GM23338 (cell line): ENCODE data around the gene AHDC1. TPM values are rescaled to one million over a fixed set of nuclear protein-coding genes. Genes with fewer than 3 reads are reported as not detected.

ENCODE experiments used
- ATAC-seq: fragments of 200-7000 bp; cut with Tn5 transposase; 3 replicates; pipeline ENCODE4 v1.9.1; 2020
- DNase-seq: peaks from one replicate; pipeline ENCODE4 v3.0.0-alpha.2; 2015; ENCODE audit warnings: low spot score
- H2AFZ ChIP-seq: fragments of 200-600 bp; sonication (generic); 2 replicates; pipeline ENCODE4 v1.8.0; 2016; ENCODE audit warnings: antibody characterized with exemption, mild to moderate bottlenecking, moderate library complexity
- H3F3A ChIP-seq: fragments of 200-600 bp; sonication (generic); replicated peaks from 2 replicates; pipeline ENCODE4 v1.8.0; 2017; ENCODE audit warnings: antibody characterized with exemption, mixed run types, low read depth
- H3K27ac ChIP-seq: fragments of 200-600 bp; sonication (generic); 2 replicates; pipeline ENCODE4 v1.6.1; 2016; ENCODE audit warnings: low read depth
- H3K27me3 ChIP-seq: fragments of 200-600 bp; sonication (generic); 2 replicates; pipeline ENCODE4 v1.8.0; 2016; ENCODE audit warnings: mild to moderate bottlenecking, mixed run types, moderate library complexity; ENCODE audit not compliant: insufficient read depth
- H3K36me3 ChIP-seq: fragments of 200-600 bp; sonication (generic); 2 replicates; pipeline ENCODE4 v1.8.0; 2016; ENCODE audit warnings: mild to moderate bottlenecking; ENCODE audit not compliant: insufficient read depth
- H3K4me1 ChIP-seq: fragments of 200-600 bp; sonication (generic); 2 replicates; pipeline ENCODE4 v1.8.0; 2016; ENCODE audit warnings: mild to moderate bottlenecking, moderate library complexity; ENCODE audit not compliant: insufficient read depth
- H3K4me2 ChIP-seq: fragments of 200-600 bp; sonication (generic); 2 replicates; pipeline ENCODE4 v1.7.1; 2017; ENCODE audit warnings: mixed run types
- H3K4me3 ChIP-seq: fragments of 200-600 bp; sonication (generic); 2 replicates; pipeline ENCODE4 v1.6.1; 2016; ENCODE audit warnings: mixed run types
- H3K79me2 ChIP-seq: fragments of 200-600 bp; sonication (generic); replicated peaks from 2 replicates; pipeline ENCODE4 v1.8.0; 2017; ENCODE audit warnings: mild to moderate bottlenecking; ENCODE audit not compliant: insufficient read depth
- H3K9me2 ChIP-seq: fragments of 200-600 bp; sonication (generic); 2 replicates; pipeline ENCODE4 v1.8.0; 2017; ENCODE audit not compliant: insufficient read depth
- H4K20me1 ChIP-seq: fragments of 200-600 bp; sonication (generic); replicated peaks from 2 replicates; pipeline ENCODE4 v1.8.0; 2017; ENCODE audit warnings: mild to moderate bottlenecking; ENCODE audit not compliant: insufficient read depth
- H3K27ac Mint-ChIP-seq: 2 replicates; pipeline ENCODE4 v1.8.0; 2020; ENCODE audit warnings: inconsistent platforms, mild to moderate bottlenecking, moderate library complexity, mixed read lengths
- H3K27me3 Mint-ChIP-seq: 3 replicates; pipeline ENCODE4 v1.8.0; 2022; ENCODE audit warnings: low read depth, mild to moderate bottlenecking, moderate library complexity, mixed read lengths, inconsistent platforms; ENCODE audit not compliant: insufficient read depth, poor library complexity
- H3K36me3 Mint-ChIP-seq: 3 replicates; pipeline ENCODE4 v1.8.0; 2021; ENCODE audit warnings: low read depth, mild to moderate bottlenecking, inconsistent platforms, moderate library complexity, mixed read lengths
- H3K4me1 Mint-ChIP-seq: 3 replicates; pipeline ENCODE4 v1.8.0; 2020; ENCODE audit warnings: mild to moderate bottlenecking, inconsistent platforms, mixed read lengths
- H3K4me3 Mint-ChIP-seq: 3 replicates; pipeline ENCODE4 v1.8.0; 2021; ENCODE audit warnings: moderate library complexity, mild to moderate bottlenecking, inconsistent platforms, mixed read lengths
- H3K9me3 Mint-ChIP-seq: 3 replicates; pipeline ENCODE4 v1.8.0; 2020; ENCODE audit warnings: moderate library complexity, mild to moderate bottlenecking, inconsistent platforms, mixed read lengths
- CREB1 ChIP-seq: fragments of 250-450 bp; sonication (Bioruptor Pico); IDR thresholded peaks from 2 replicates; pipeline ENCODE4 v1.5.0; 2020; ENCODE audit warnings: low read depth, mild to moderate bottlenecking, moderate library complexity
- EZH2 ChIP-seq: fragments of 200-600 bp; sonication (generic); IDR thresholded peaks from one replicate; pipeline ENCODE4 v1.8.0; 2017; ENCODE audit warnings: antibody characterized with exemption, mild to moderate bottlenecking, low read depth; ENCODE audit not compliant: unreplicated experiment
- EZH2phosphoT487 ChIP-seq: fragments of 200-600 bp; sonication (generic); IDR thresholded peaks from one replicate; pipeline ENCODE4 v1.8.1; 2018; ENCODE audit warnings: antibody characterized with exemption; ENCODE audit not compliant: unreplicated experiment
- JUNB ChIP-seq: IDR thresholded peaks from one replicate; pipeline ENCODE4 v1.6.1; 2016; ENCODE audit warnings: antibody characterized with exemption; ENCODE audit not compliant: unreplicated experiment
- NANOG ChIP-seq: IDR thresholded peaks from 2 replicates; pipeline ENCODE4 v1.6.1; 2016; ENCODE audit warnings: antibody characterized with exemption, borderline replicate concordance
- POLR2AphosphoS5 ChIP-seq: IDR thresholded peaks from 2 replicates; pipeline ENCODE4 v1.6.1; 2016; ENCODE audit warnings: antibody characterized with exemption, low read depth
- STAT1 ChIP-seq: IDR thresholded peaks from one replicate; pipeline ENCODE4 v1.6.1; 2016; ENCODE audit warnings: antibody characterized with exemption; ENCODE audit not compliant: unreplicated experiment
- ZNF114 ChIP-seq: fragments of 250-450 bp; sonication (Bioruptor Pico); IDR thresholded peaks from 2 replicates; pipeline ENCODE4 v1.5.0; 2020; ENCODE audit warnings: mild to moderate bottlenecking, moderate library complexity
- ZNF331 ChIP-seq: fragments of 250-450 bp; sonication (Bioruptor Pico); IDR thresholded peaks from 2 replicates; pipeline ENCODE4 v1.5.0; 2020; ENCODE audit warnings: low read depth, mild to moderate bottlenecking, moderate library complexity
- polyA plus RNA-seq: library from polyadenylated mRNA; unstranded; fragments of >200 nt; fragmentation: Nextera tagmentation; extraction: Ambion mirVana; gene quantifications from 2 replicates; pipeline ENCODE4 v1.2.1, GENCODE V29; 2016
- total RNA-seq: library from RNA; depleted of rRNA; stranded (reverse); fragments of >200 nt; shearing (Covaris generic); gene quantifications from 2 replicates; pipeline ENCODE4 v1.2.3, GENCODE V29; 2014
- TF ChIP-seq, protein P1 (sequence below), 2 experiments: fragments of 200-600 bp in 1 of 2; sonication (generic) in 1 of 2; conservative IDR thresholded peaks; 2 replicates each; pipeline versions ENCODE4 v1.5.1 to v1.6.1; 2016 to 2017; ENCODE audit warnings: antibody characterized with exemption in 2 of 2, low read depth in 2 of 2, mild to moderate bottlenecking in 2 of 2, moderate library complexity in 1 of 2
- TF ChIP-seq, protein P2 (sequence below): IDR thresholded peaks from 2 replicates; pipeline ENCODE4 v1.6.1; 2016; ENCODE audit warnings: antibody characterized with exemption
- TF ChIP-seq, protein P3 (sequence below): fragments of 250-450 bp; sonication (Bioruptor Pico); IDR thresholded peaks from 2 replicates; pipeline ENCODE4 v1.5.0; 2020; ENCODE audit warnings: mild to moderate bottlenecking, moderate library complexity
- TF ChIP-seq, protein P4 (sequence below): IDR thresholded peaks from one replicate; pipeline ENCODE4 v1.6.1; 2018; ENCODE audit warnings: antibody characterized with exemption; ENCODE audit not compliant: unreplicated experiment

Gene AHDC1
- total and polyA plus RNA-seq, 2 experiments from 2014 or later: 8.3 to 22.2 TPM

DNA sequence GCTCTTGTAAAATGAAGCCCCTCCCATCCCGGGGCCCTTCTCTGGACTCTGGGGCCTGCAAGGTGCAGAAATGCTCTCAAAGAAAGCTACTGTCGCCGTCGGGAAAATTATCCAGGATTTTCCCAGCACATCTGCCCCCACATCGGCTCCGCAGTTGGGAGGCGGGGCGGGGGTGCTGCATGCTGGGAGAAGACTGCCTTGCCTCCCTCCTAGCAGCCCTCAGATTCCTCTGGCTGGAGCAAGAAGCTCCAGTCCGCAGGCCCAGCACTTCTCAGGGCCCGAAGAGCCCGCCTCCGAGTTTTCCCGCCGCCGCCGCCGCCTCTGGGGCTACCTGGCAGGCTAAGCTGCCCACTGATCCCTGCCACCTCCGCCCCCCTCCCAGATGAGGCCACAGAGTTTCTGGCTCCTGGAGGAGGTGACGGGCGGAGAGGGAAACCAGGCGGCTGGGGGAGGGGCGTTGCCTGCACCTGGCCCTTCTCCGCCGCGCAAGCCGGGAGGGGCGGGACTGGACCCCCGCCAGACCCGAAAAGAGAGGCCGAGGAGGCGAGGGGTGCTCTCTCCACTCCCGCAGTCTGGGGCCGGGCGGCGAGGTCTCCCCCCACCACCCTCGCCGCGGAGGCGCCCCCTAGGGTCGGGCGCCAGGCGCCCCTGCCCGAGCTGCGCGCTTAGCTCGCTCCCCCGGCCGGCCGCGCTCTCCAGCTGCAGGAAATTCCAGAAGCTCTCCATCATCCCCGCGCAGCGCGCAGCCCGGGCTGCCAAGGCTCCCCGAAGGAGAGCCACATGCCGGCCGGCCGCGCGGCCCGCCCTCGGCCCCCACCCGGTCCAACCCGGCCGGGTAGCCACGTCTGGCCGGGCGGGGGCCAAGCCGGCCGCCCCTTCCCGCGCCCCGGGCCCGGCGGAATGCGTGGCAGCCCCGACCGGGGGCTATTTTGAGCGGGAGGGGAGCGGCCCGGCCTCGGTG is 28.8 kb downstream of the AHDC1 start:
- Mint-ChIP-seq H3K36me3 (no peaks in the 10 kb centered on the region), H3K9me3 (no peaks in the 10 kb centered on the region; the same call in 2 of the 3 replicates), H3K4me1 (peaks cover 55% of the 10 kb centered on the region), H3K27ac (peak overlapping the region; percentile 94), H3K4me3 (peak overlapping the region; percentile 66), H3K27me3 (peaks cover 9% of the 10 kb centered on the region)
- Histone ChIP-seq H3K4me3 (peak overlapping the region; percentile 65), H3F3A (peaks cover 54% of the 10 kb centered on the region), H2AFZ (no peak overlapping the region), H3K9me2 (no peaks in the 10 kb centered on the region), H3K27me3 (no peaks in the 10 kb centered on the region), H3K79me2 (peaks cover 34% of the 10 kb centered on the region), H3K4me2 (peak overlapping the region; percentile 92), H3K36me3 (no peaks in the 10 kb centered on the region), H4K20me1 (peaks cover 3% of the 10 kb centered on the region; the same call in 1 of the 2 replicates), H3K4me1 (peaks cover 47% of the 10 kb centered on the region), H3K27ac (peak overlapping the region; percentile 98)
- TF ChIP-seq, protein P1, sequence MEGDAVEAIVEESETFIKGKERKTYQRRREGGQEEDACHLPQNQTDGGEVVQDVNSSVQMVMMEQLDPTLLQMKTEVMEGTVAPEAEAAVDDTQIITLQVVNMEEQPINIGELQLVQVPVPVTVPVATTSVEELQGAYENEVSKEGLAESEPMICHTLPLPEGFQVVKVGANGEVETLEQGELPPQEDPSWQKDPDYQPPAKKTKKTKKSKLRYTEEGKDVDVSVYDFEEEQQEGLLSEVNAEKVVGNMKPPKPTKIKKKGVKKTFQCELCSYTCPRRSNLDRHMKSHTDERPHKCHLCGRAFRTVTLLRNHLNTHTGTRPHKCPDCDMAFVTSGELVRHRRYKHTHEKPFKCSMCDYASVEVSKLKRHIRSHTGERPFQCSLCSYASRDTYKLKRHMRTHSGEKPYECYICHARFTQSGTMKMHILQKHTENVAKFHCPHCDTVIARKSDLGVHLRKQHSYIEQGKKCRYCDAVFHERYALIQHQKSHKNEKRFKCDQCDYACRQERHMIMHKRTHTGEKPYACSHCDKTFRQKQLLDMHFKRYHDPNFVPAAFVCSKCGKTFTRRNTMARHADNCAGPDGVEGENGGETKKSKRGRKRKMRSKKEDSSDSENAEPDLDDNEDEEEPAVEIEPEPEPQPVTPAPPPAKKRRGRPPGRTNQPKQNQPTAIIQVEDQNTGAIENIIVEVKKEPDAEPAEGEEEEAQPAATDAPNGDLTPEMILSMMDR (conservative IDR thresholded peaks at IDR 0.05; ENCODE audit: low read depth in 2 of 2): peak; percentile 53 to 60
- TF ChIP-seq EZH2phosphoT487 (no peak), POLR2AphosphoS5 (peak; percentile 54; the same call in 1 of the 2 replicates), ZNF114 (CRISPR knock-in tag) (no peak), NANOG (no peak), CREB1 (CRISPR knock-in tag) (peak; percentile 43; the same call in 1 of the 2 replicates), ZNF331 (no peak), STAT1 (no peak), JUNB (no peak), EZH2 (no peak)
- TF ChIP-seq, protein P2, sequence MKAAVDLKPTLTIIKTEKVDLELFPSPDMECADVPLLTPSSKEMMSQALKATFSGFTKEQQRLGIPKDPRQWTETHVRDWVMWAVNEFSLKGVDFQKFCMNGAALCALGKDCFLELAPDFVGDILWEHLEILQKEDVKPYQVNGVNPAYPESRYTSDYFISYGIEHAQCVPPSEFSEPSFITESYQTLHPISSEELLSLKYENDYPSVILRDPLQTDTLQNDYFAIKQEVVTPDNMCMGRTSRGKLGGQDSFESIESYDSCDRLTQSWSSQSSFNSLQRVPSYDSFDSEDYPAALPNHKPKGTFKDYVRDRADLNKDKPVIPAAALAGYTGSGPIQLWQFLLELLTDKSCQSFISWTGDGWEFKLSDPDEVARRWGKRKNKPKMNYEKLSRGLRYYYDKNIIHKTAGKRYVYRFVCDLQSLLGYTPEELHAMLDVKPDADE: no peak
- TF ChIP-seq, protein P3, sequence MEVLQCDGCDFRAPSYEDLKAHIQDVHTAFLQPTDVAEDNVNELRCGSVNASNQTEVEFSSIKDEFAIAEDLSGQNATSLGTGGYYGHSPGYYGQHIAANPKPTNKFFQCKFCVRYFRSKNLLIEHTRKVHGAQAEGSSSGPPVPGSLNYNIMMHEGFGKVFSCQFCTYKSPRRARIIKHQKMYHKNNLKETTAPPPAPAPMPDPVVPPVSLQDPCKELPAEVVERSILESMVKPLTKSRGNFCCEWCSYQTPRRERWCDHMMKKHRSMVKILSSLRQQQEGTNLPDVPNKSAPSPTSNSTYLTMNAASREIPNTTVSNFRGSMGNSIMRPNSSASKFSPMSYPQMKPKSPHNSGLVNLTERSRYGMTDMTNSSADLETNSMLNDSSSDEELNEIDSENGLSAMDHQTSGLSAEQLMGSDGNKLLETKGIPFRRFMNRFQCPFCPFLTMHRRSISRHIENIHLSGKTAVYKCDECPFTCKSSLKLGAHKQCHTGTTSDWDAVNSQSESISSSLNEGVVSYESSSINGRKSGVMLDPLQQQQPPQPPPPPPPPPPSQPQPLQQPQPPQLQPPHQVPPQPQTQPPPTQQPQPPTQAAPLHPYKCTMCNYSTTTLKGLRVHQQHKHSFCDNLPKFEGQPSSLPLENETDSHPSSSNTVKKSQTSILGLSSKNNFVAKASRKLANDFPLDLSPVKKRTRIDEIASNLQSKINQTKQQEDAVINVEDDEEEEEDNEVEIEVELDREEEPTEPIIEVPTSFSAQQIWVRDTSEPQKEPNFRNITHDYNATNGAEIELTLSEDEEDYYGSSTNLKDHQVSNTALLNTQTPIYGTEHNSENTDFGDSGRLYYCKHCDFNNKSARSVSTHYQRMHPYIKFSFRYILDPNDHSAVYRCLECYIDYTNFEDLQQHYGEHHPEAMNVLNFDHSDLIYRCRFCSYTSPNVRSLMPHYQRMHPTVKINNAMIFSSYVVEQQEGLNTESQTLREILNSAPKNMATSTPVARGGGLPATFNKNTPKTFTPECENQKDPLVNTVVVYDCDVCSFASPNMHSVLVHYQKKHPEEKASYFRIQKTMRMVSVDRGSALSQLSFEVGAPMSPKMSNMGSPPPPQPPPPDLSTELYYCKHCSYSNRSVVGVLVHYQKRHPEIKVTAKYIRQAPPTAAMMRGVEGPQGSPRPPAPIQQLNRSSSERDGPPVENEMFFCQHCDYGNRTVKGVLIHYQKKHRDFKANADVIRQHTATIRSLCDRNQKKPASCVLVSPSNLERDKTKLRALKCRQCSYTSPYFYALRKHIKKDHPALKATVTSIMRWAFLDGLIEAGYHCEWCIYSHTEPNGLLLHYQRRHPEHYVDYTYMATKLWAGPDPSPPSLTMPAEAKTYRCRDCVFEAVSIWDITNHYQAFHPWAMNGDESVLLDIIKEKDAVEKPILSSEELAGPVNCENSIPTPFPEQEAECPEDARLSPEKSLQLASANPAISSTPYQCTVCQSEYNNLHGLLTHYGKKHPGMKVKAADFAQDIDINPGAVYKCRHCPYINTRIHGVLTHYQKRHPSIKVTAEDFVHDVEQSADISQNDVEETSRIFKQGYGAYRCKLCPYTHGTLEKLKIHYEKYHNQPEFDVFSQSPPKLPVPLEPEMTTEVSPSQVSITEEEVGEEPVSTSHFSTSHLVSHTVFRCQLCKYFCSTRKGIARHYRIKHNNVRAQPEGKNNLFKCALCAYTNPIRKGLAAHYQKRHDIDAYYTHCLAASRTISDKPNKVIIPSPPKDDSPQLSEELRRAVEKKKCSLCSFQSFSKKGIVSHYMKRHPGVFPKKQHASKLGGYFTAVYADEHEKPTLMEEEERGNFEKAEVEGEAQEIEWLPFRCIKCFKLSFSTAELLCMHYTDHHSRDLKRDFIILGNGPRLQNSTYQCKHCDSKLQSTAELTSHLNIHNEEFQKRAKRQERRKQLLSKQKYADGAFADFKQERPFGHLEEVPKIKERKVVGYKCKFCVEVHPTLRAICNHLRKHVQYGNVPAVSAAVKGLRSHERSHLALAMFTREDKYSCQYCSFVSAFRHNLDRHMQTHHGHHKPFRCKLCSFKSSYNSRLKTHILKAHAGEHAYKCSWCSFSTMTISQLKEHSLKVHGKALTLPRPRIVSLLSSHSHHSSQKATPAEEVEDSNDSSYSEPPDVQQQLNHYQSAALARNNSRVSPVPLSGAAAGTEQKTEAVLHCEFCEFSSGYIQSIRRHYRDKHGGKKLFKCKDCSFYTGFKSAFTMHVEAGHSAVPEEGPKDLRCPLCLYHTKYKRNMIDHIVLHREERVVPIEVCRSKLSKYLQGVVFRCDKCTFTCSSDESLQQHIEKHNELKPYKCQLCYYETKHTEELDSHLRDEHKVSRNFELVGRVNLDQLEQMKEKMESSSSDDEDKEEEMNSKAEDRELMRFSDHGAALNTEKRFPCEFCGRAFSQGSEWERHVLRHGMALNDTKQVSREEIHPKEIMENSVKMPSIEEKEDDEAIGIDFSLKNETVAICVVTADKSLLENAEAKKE: no peak
- TF ChIP-seq, protein P4, sequence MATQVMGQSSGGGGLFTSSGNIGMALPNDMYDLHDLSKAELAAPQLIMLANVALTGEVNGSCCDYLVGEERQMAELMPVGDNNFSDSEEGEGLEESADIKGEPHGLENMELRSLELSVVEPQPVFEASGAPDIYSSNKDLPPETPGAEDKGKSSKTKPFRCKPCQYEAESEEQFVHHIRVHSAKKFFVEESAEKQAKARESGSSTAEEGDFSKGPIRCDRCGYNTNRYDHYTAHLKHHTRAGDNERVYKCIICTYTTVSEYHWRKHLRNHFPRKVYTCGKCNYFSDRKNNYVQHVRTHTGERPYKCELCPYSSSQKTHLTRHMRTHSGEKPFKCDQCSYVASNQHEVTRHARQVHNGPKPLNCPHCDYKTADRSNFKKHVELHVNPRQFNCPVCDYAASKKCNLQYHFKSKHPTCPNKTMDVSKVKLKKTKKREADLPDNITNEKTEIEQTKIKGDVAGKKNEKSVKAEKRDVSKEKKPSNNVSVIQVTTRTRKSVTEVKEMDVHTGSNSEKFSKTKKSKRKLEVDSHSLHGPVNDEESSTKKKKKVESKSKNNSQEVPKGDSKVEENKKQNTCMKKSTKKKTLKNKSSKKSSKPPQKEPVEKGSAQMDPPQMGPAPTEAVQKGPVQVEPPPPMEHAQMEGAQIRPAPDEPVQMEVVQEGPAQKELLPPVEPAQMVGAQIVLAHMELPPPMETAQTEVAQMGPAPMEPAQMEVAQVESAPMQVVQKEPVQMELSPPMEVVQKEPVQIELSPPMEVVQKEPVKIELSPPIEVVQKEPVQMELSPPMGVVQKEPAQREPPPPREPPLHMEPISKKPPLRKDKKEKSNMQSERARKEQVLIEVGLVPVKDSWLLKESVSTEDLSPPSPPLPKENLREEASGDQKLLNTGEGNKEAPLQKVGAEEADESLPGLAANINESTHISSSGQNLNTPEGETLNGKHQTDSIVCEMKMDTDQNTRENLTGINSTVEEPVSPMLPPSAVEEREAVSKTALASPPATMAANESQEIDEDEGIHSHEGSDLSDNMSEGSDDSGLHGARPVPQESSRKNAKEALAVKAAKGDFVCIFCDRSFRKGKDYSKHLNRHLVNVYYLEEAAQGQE: no peak
- ATAC-seq (peak; percentile 54), DNase-seq (peak; percentile 92)
